H9 (cell line): ENCODE measurements around the gene BPIFB4. TPM values are rescaled to one million over a fixed set of nuclear protein-coding genes. Genes with fewer than 3 reads are reported as not detected.

Experiments used
- DNase-seq: peaks from one replicate; pipeline ENCODE4 v3.0.0-alpha.2; 2017
- H2AFZ ChIP-seq: one replicate; pipeline ENCODE4 v1.6.1; 2013; ENCODE audit warnings: mild to moderate bottlenecking, low read length, control low read depth, moderate library complexity
- H2AK5ac ChIP-seq: 2 replicates; pipeline ENCODE4 v1.6.1; 2013; ENCODE audit warnings: low read length, control low read depth, mixed read lengths; ENCODE audit not compliant: insufficient read length
- H2BK120ac ChIP-seq: one replicate; pipeline ENCODE4 v1.6.1; 2013; ENCODE audit warnings: low read depth, mild to moderate bottlenecking, low read length, control low read depth, inconsistent platforms; ENCODE audit not compliant: poor library complexity, severe bottlenecking
- H2BK12ac ChIP-seq: 2 replicates; pipeline ENCODE4 v1.6.1; 2013; ENCODE audit warnings: low read length, control low read depth, mixed read lengths, low read depth; ENCODE audit not compliant: insufficient read length
- H2BK15ac ChIP-seq: 2 replicates; pipeline ENCODE4 v1.6.1; 2013; ENCODE audit warnings: low read depth, low read length, control low read depth
- H2BK20ac ChIP-seq: one replicate; pipeline ENCODE4 v1.6.1; 2013; ENCODE audit warnings: low read depth, mild to moderate bottlenecking, low read length, control low read depth, inconsistent platforms; ENCODE audit not compliant: poor library complexity, severe bottlenecking
- H2BK5ac ChIP-seq: 2 replicates; pipeline ENCODE4 v1.6.1; 2013; ENCODE audit warnings: low read length, control low read depth, mixed read lengths; ENCODE audit not compliant: insufficient read length
- H3K14ac ChIP-seq: 2 replicates; pipeline ENCODE4 v1.6.1; 2013; ENCODE audit warnings: low read length, control low read depth; ENCODE audit not compliant: insufficient read depth
- H3K18ac ChIP-seq: 2 replicates; pipeline ENCODE4 v1.6.1; 2013; ENCODE audit warnings: low read depth, mild to moderate bottlenecking, mixed read lengths, low read length, control low read depth; ENCODE audit not compliant: insufficient read length
- H3K23ac ChIP-seq: 2 replicates; pipeline ENCODE4 v1.6.1; 2013; ENCODE audit warnings: low read length, control low read depth, mixed read lengths, low read depth; ENCODE audit not compliant: insufficient read length
- H3K23me2 ChIP-seq: 2 replicates; pipeline ENCODE4 v1.6.1; 2013; ENCODE audit warnings: low read depth, mild to moderate bottlenecking, mixed read lengths, low read length, control low read depth; ENCODE audit not compliant: insufficient read length, poor library complexity, severe bottlenecking
- H3K27ac ChIP-seq: 2 replicates; pipeline ENCODE4 v1.5.1; 2013; ENCODE audit warnings: low read length, control low read depth, mixed read lengths, low read depth; ENCODE audit not compliant: insufficient read length
- H3K27me3 ChIP-seq: 2 replicates; pipeline ENCODE4 v1.6.1; 2013; ENCODE audit warnings: low read length, control low read depth, inconsistent platforms; ENCODE audit not compliant: insufficient read depth
- H3K4ac ChIP-seq: 2 replicates; pipeline ENCODE4 v1.6.1; 2013; ENCODE audit warnings: low read depth, mild to moderate bottlenecking, control low read depth, inconsistent platforms, low read length, moderate library complexity
- H3K4me1 ChIP-seq: 2 replicates; pipeline ENCODE4 v1.6.1; 2013; ENCODE audit warnings: low read length, control low read depth, inconsistent platforms; ENCODE audit not compliant: insufficient read depth
- H3K4me2 ChIP-seq: 2 replicates; pipeline ENCODE4 v1.6.1; 2013; ENCODE audit warnings: low read length, control low read depth, mixed read lengths; ENCODE audit not compliant: insufficient read length, insufficient read depth
- H3K56ac ChIP-seq: 2 replicates; pipeline ENCODE4 v1.6.1; 2013; ENCODE audit warnings: low read depth, mild to moderate bottlenecking, mixed read lengths, low read length, control low read depth; ENCODE audit not compliant: insufficient read length
- H3K79me1 ChIP-seq: 2 replicates; pipeline ENCODE4 v1.6.1; 2013; ENCODE audit warnings: low read depth, mild to moderate bottlenecking, moderate library complexity, low read length, control low read depth, inconsistent platforms; ENCODE audit not compliant: insufficient read depth, poor library complexity, severe bottlenecking
- H3K79me2 ChIP-seq: 2 replicates; pipeline ENCODE4 v1.6.1; 2013; ENCODE audit warnings: low read length, control low read depth, inconsistent platforms; ENCODE audit not compliant: insufficient read depth
- H3K9ac ChIP-seq: 2 replicates; pipeline ENCODE4 v1.6.1; 2013; ENCODE audit warnings: low read length, control low read depth, mixed read lengths; ENCODE audit not compliant: insufficient read length; ENCODE audit errors: extremely low read depth
- H3K9me3 ChIP-seq: one replicate; pipeline ENCODE4 v1.6.1; 2013; ENCODE audit warnings: low read depth, low read length, inconsistent platforms; ENCODE audit not compliant: control insufficient read depth
- H3T11ph ChIP-seq: one replicate; pipeline ENCODE4 v1.6.1; 2013; ENCODE audit warnings: mild to moderate bottlenecking, low read length, control low read depth, inconsistent platforms
- H4K20me1 ChIP-seq: one replicate; pipeline ENCODE4 v1.6.1; 2013; ENCODE audit not compliant: control insufficient read depth, insufficient read length, insufficient read depth
- H4K5ac ChIP-seq: 2 replicates; pipeline ENCODE4 v1.6.1; 2013; ENCODE audit warnings: low read depth, mild to moderate bottlenecking, mixed read lengths, low read length, control low read depth; ENCODE audit not compliant: insufficient read length
- H4K8ac ChIP-seq: replicated peaks from 2 replicates; pipeline ENCODE4 v1.6.1; 2013; ENCODE audit warnings: low read length, control low read depth, mixed read lengths, low read depth; ENCODE audit not compliant: insufficient read length
- H4K91ac ChIP-seq: 2 replicates; pipeline ENCODE4 v1.6.1; 2013; ENCODE audit warnings: low read depth, mild to moderate bottlenecking, moderate library complexity, mixed read lengths, low read length, control low read depth; ENCODE audit not compliant: insufficient read length
- H3K27ac Mint-ChIP-seq, 3 experiments: 2 replicates in 2 of 3; 3 replicates in 1 of 3; pipeline ENCODE4 v1.8.0; 2020 to 2021; ENCODE audit warnings: mixed read lengths in 3 of 3, mild to moderate bottlenecking in 1 of 3, moderate library complexity in 1 of 3
- H3K27me3 Mint-ChIP-seq: 2 replicates; pipeline ENCODE4 v1.8.0; 2021; ENCODE audit warnings: low read depth, mild to moderate bottlenecking, moderate library complexity, mixed read lengths
- H3K36me3 Mint-ChIP-seq, 3 experiments: 2 replicates in 2 of 3; 3 replicates in 1 of 3; pipeline ENCODE4 v1.8.0; 2020 to 2021; ENCODE audit warnings: low read depth in 3 of 3, mixed read lengths in 3 of 3; ENCODE audit not compliant: insufficient read depth in 1 of 3
- H3K4me1 Mint-ChIP-seq, 2 experiments: 2 replicates each; pipeline ENCODE4 v1.8.0; 2020; ENCODE audit warnings: mixed read lengths in 2 of 2
- H3K4me3 Mint-ChIP-seq, 2 experiments: 2 replicates in 1 of 2; 3 replicates in 1 of 2; pipeline ENCODE4 v1.8.0; 2020 to 2021; ENCODE audit warnings: mild to moderate bottlenecking in 2 of 2, mixed read lengths in 2 of 2, moderate library complexity in 1 of 2
- H3K9me3 Mint-ChIP-seq, 2 experiments: 2 replicates in 1 of 2; 3 replicates in 1 of 2; pipeline ENCODE4 v1.8.0; 2020; ENCODE audit warnings: mild to moderate bottlenecking in 2 of 2, mixed read lengths in 2 of 2, moderate library complexity in 1 of 2
- CTCF ChIP-seq: fragments of 200-600 bp; sonication (generic); conservative IDR thresholded peaks from 3 replicates; pipeline ENCODE4 v1.8.0; 2021; ENCODE audit warnings: antibody characterized with exemption, mild to moderate bottlenecking
- WGBS: extraction: QIAGEN DNeasy Blood & Tissue Kit; methylation state at CpG from one replicate; pipeline ENCODE4 v1.1.7; 2013; ENCODE audit warnings: missing lambda C conversion rate, low lambda C conversion rate, mixed read lengths; ENCODE audit not compliant: insufficient read length; ENCODE audit errors: extremely low coverage; 5-methylcytosine and 5-hydroxymethylcytosine counted together
- total RNA-seq: library from RNA; stranded (reverse); gene quantifications from 2 replicates; pipeline ENCODE4 v1.2.1, GENCODE V29; 2021

The BPIFB4 gene
- total RNA-seq, 1 experiment from 2014 or later: not detected

GRCh38 chr20:33042983-33043730 is 36.3 kb upstream of the BPIFB4 start:
- H3K9ac ChIP-seq: no peak overlapping the region
- no peak overlapping the region for H3K27ac Mint-ChIP-seq
- no peak overlapping the region for H2BK12ac ChIP-seq
- H3K56ac ChIP-seq: no peak overlapping the region
- H4K5ac ChIP-seq: no peak overlapping the region
- H3K27ac ChIP-seq: no peak overlapping the region
- no peak overlapping the region for H3T11ph ChIP-seq
- H3K4me1 ChIP-seq: no peaks in the 10 kb centered on the region
- no peak overlapping the region for H3K23ac ChIP-seq
- H2BK20ac ChIP-seq: no peak overlapping the region
- H3K4me2 ChIP-seq: no peak overlapping the region
- no peak overlapping the region for H2BK5ac ChIP-seq
- no peak overlapping the region for H2BK15ac ChIP-seq
- no CpG with 5 or more reads among the region's 2 CpGs for WGBS
- no peaks in the 10 kb centered on the region for H3K23me2 ChIP-seq
- no peak overlapping the region for H2BK120ac ChIP-seq
- H2AK5ac ChIP-seq: no peak overlapping the region
- no peaks in the 10 kb centered on the region for H3K79me1 ChIP-seq
- H3K27me3 ChIP-seq: no peaks in the 10 kb centered on the region
- H3K18ac ChIP-seq: no peak overlapping the region
- H4K20me1 ChIP-seq: no peaks in the 10 kb centered on the region
- DNase-seq: no peak
- no peak for TF ChIP-seq CTCF
- peaks cover 14 to 17% of the 10 kb centered on the region in 2 experiments for H3K9me3 Mint-ChIP-seq
- H3K36me3 Mint-ChIP-seq: peaks cover 0 to 9% (median 9%) of the 10 kb centered on the region in 3 experiments; a peak in 4 of 7 replicates
- no peaks in the 10 kb centered on the region for H3K79me2 ChIP-seq
- H3K4me3 Mint-ChIP-seq: no peak overlapping the region
- no peak overlapping the region for H3K4ac ChIP-seq
- no peak overlapping the region for H3K14ac ChIP-seq
- H4K8ac ChIP-seq: no peak overlapping the region
- peaks cover 5% of the 10 kb centered on the region for H3K9me3 ChIP-seq
- peaks cover 24% of the 10 kb centered on the region for H3K27me3 Mint-ChIP-seq
- H4K91ac ChIP-seq: no peak overlapping the region
- H3K4me1 Mint-ChIP-seq: no peaks in the 10 kb centered on the region; a peak in 1 of 4 replicates
- no peak overlapping the region for H2AFZ ChIP-seq
